GM12892 (cell line): ENCODE results near the gene STYXL2.

Experiments
- POLR2A ChIP-seq: IDR thresholded peaks from 2 replicates; pipeline ENCODE4 v1.6.1; 2011; ENCODE audit warnings: low read depth, low read length, control low read depth
- TAF1 ChIP-seq: IDR thresholded peaks from 2 replicates; pipeline ENCODE4 v1.6.1; 2011; ENCODE audit warnings: low read depth, mild to moderate bottlenecking, control low read depth, low read length, borderline replicate concordance

GRCh38 chr1:167136191-167136614 lies 42.3 kb downstream of the STYXL2 start:
- TF ChIP-seq POLR2A (no peak), TAF1 (no peak)
